Osteocyte (in vitro differentiated cells): Measurements from ENCODE around the gene NPAS2. TPM values are rescaled to one million over a fixed set of nuclear protein-coding genes. Genes with fewer than 3 reads are reported as not detected.

ENCODE experiments used
- DNase-seq: peaks from one replicate; pipeline ENCODE4 v3.0.0; 2021; ENCODE audit warnings: mixed read lengths; ENCODE audit not compliant: unreplicated experiment; ENCODE audit errors: extremely low spot score
- H3K27ac Mint-ChIP-seq: one replicate; pipeline ENCODE4 v1.8.0; 2021; ENCODE audit warnings: mild to moderate bottlenecking, mixed read lengths; ENCODE audit not compliant: unreplicated experiment
- H3K27me3 Mint-ChIP-seq: one replicate; pipeline ENCODE4 v1.8.0; 2021; ENCODE audit warnings: mixed read lengths; ENCODE audit not compliant: unreplicated experiment
- H3K36me3 Mint-ChIP-seq: one replicate; pipeline ENCODE4 v1.8.0; 2021; ENCODE audit warnings: mixed read lengths; ENCODE audit not compliant: unreplicated experiment
- H3K4me1 Mint-ChIP-seq: one replicate; pipeline ENCODE4 v1.8.0; 2021; ENCODE audit warnings: mixed read lengths; ENCODE audit not compliant: unreplicated experiment
- H3K4me3 Mint-ChIP-seq: one replicate; pipeline ENCODE4 v1.8.0; 2021; ENCODE audit warnings: mild to moderate bottlenecking, moderate library complexity, mixed read lengths; ENCODE audit not compliant: unreplicated experiment
- H3K9me3 Mint-ChIP-seq: one replicate; pipeline ENCODE4 v1.8.0; 2021; ENCODE audit warnings: mixed read lengths; ENCODE audit not compliant: unreplicated experiment
- total RNA-seq: library from RNA; stranded (reverse); gene quantifications from 2 replicates; pipeline ENCODE4 v1.2.1, GENCODE V29; 2021
- TF ChIP-seq, protein P1 (sequence below): fragments of 200-600 bp; sonication (generic); IDR thresholded peaks from 2 replicates; pipeline ENCODE4 v1.5.0; 2021; ENCODE audit warnings: antibody characterized with exemption, mild to moderate bottlenecking, moderate library complexity

Gene NPAS2
- total RNA-seq, 1 donor from 2014 or later, result 16.6 TPM

- TF ChIP-seq, protein P1, sequence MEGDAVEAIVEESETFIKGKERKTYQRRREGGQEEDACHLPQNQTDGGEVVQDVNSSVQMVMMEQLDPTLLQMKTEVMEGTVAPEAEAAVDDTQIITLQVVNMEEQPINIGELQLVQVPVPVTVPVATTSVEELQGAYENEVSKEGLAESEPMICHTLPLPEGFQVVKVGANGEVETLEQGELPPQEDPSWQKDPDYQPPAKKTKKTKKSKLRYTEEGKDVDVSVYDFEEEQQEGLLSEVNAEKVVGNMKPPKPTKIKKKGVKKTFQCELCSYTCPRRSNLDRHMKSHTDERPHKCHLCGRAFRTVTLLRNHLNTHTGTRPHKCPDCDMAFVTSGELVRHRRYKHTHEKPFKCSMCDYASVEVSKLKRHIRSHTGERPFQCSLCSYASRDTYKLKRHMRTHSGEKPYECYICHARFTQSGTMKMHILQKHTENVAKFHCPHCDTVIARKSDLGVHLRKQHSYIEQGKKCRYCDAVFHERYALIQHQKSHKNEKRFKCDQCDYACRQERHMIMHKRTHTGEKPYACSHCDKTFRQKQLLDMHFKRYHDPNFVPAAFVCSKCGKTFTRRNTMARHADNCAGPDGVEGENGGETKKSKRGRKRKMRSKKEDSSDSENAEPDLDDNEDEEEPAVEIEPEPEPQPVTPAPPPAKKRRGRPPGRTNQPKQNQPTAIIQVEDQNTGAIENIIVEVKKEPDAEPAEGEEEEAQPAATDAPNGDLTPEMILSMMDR, result no peak
- Mint-ChIP-seq H3K27me3 (no peaks in the 10 kb centered on the region), H3K27ac (no peak overlapping the region), H3K4me3 (no peak overlapping the region), H3K9me3 (no peaks in the 10 kb centered on the region), H3K36me3 (peaks cover 8% of the 10 kb centered on the region), H3K4me1 (no peaks in the 10 kb centered on the region)
- no peak for DNase-seq
Measured at GRCh38 chr2:101045330-101045729, 225.4 kb downstream of the NPAS2 start.

Other genes starting within 250 kb of the NPAS2 start
- gene RPL31, start 182.2 kb downstream of the NPAS2 start, total RNA-seq, result 1,335 and 1,348 TPM in 2 replicates